H1 (cell line): Measurements from ENCODE around the gene RGS16. TPM values are rescaled to one million over a fixed set of nuclear protein-coding genes. Genes with fewer than 3 reads are reported as not detected.

Experiments
- ATF3 ChIP-seq: IDR thresholded peaks from 2 replicates; pipeline ENCODE4 v1.6.1; 2011; ENCODE audit warnings: low read depth, mild to moderate bottlenecking, low read length; ENCODE audit not compliant: insufficient read depth
- CHD2 ChIP-seq: IDR thresholded peaks from 2 replicates; pipeline ENCODE4 v1.6.1; 2012; ENCODE audit warnings: low read length, improper control_type of control experiment
- EGR1 ChIP-seq: IDR thresholded peaks from 2 replicates; pipeline ENCODE4 v1.6.1; 2011; ENCODE audit warnings: low read depth, low read length, borderline replicate concordance
- GTF2F1 ChIP-seq: IDR thresholded peaks from 2 replicates; pipeline ENCODE4 v1.6.1; 2012; ENCODE audit warnings: low read depth, low read length, improper control_type of control experiment, borderline replicate concordance
- HDAC2 ChIP-seq, 2 experiments: fragments of 300-600 bp in 1 of 2; sonication (generic) in 1 of 2; IDR thresholded peaks; 2 replicates each; pipeline ENCODE4 v1.6.1; 2011 to 2012; ENCODE audit warnings: low read depth in 2 of 2, low read length in 2 of 2, mild to moderate bottlenecking in 2 of 2, moderate library complexity in 2 of 2, borderline replicate concordance in 1 of 2, inconsistent platforms in 1 of 2
- KDM4A ChIP-seq: IDR thresholded peaks from one replicate; pipeline ENCODE4 v1.7.1; 2012; ENCODE audit warnings: low read depth, mild to moderate bottlenecking, moderate library complexity, low read length, inconsistent platforms; ENCODE audit not compliant: severe bottlenecking
- MAX ChIP-seq: IDR thresholded peaks from 2 replicates; pipeline ENCODE4 v1.6.1; 2012; ENCODE audit warnings: inconsistent platforms
- NANOG ChIP-seq: IDR thresholded peaks from 2 replicates; pipeline ENCODE4 v1.6.1; 2011; ENCODE audit warnings: low read length, low read depth, mild to moderate bottlenecking, inconsistent platforms; ENCODE audit not compliant: insufficient read depth, poor library complexity, severe bottlenecking
- PHF8 ChIP-seq: fragments of 200-600 bp; sonication (generic); conservative IDR thresholded peaks from 2 replicates; pipeline ENCODE4 v1.7.1; 2012; ENCODE audit warnings: low read depth, mild to moderate bottlenecking, inconsistent platforms, low read length, moderate library complexity
- RFX5 ChIP-seq: IDR thresholded peaks from 2 replicates; pipeline ENCODE4 v1.6.1; 2011; ENCODE audit warnings: low read depth, low read length, improper control_type of control experiment, borderline replicate concordance
- RNF2 ChIP-seq: fragments of 200-900, 300-1000 bp; sonication (generic); IDR thresholded peaks from 2 replicates; pipeline ENCODE4 v1.7.1; 2016; ENCODE audit warnings: borderline replicate concordance, low read depth, mild to moderate bottlenecking, antibody characterized with exemption, low read length; ENCODE audit not compliant: poor library complexity, severe bottlenecking; ENCODE audit errors: missing control alignments
- SAP30 ChIP-seq: fragments of 300-600 bp; sonication (generic); IDR thresholded peaks from 2 replicates; pipeline ENCODE4 v1.7.1; 2012; ENCODE audit warnings: low read length, moderate library complexity, mild to moderate bottlenecking, inconsistent platforms; ENCODE audit not compliant: insufficient read depth, insufficient replicate concordance
- TAF1 ChIP-seq: IDR thresholded peaks from 2 replicates; pipeline ENCODE4 v1.6.1; 2011; ENCODE audit warnings: mild to moderate bottlenecking, low read depth, low read length
- TBP ChIP-seq: IDR thresholded peaks from 2 replicates; pipeline ENCODE4 v1.6.1; 2011; ENCODE audit warnings: low read depth, low read length, improper control_type of control experiment
- polyA plus RNA-seq, 7 experiments: library from polyadenylated mRNA; depleted of rRNA in 3 of 7; stranded (reverse) in 5 of 7; unstranded in 2 of 7; fragments of >200 nt in 5 of 7; fragments of 200-250 nt in 2 of 7; gene quantifications; 1 replicate in 5 of 7; 2 replicates in 1 of 7; 4 replicates in 1 of 7; pipeline versions ENCODE4 v1.2.1 to v1.2.3, GENCODE V29; 2011 to 2013; ENCODE audit warnings: missing spikeins in 2 of 7, mixed read lengths in 2 of 7
- total RNA-seq: library from RNA; stranded (reverse); fragmentation: NEBNext Ultra II Directional; extraction: Animal tissue kit (Norgen Biotek cat#: 25700); gene quantifications from 2 replicates; pipeline ENCODE4 v1.2.1, GENCODE V29; 2021

RGS16 gene
- total and polyA plus RNA-seq, 2 of the 8 experiments (the other 6 are each of a cell fraction or from before 2014, with no cell fraction given) = 5.7 to 9.8 TPM

- TF ChIP-seq CHD2 = no peak
- no peak for TF ChIP-seq SAP30
- TF ChIP-seq RNF2 = peak; percentile 32
- peak; percentile 92 for TF ChIP-seq TBP
- TF ChIP-seq ATF3 = no peak
- TF ChIP-seq RFX5 = no peak
- TF ChIP-seq KDM4A = peak; percentile 85
- peak; percentile 97 for TF ChIP-seq MAX
- TF ChIP-seq EGR1 = no peak
- TF ChIP-seq TAF1 = peak; percentile 82
- TF ChIP-seq NANOG = peak; percentile 32
- TF ChIP-seq HDAC2 (IDR thresholded peaks at IDR 0.05; ENCODE audit: borderline replicate concordance in 1 of 2, low read depth in 2 of 2, low read length in 2 of 2) = peak in 1 of 2 experiments; percentile 88; a peak in 1 of 4 replicates
- 0 out of 2 replicates have a peak, but pooled peaks have one; percentile 29 for TF ChIP-seq PHF8
- TF ChIP-seq GTF2F1 = peak; percentile 24; the same call in 1 of the 2 replicates
Measured at GRCh38 chr1:182604175-182605164, at the start of gene RGS16 (continued).
